K562 (cell line): ENCODE measurements around the gene ANAPC2. TPM values are rescaled to one million over a fixed set of nuclear protein-coding genes. Genes with fewer than 3 reads are reported as not detected.
A peak's percentile ranks its signal among the peaks of the same experiment; 100 is the strongest.

Experiments used
- ATAC-seq: fragments of 200-7000 bp; cut with Tn5 transposase; 3 replicates; pipeline ENCODE4 v1.9.1; 2020; ENCODE audit warnings: moderate library complexity
- BruUV-seq: library from RNA; stranded (reverse); fragments of 400-500 nt; replicated peaks from 2 replicates; lab custom pipeline; 2021; lab: Mats Ljungman, UMichigan
- CTCF ChIA-PET: fragments of 300-600 bp; formaldehyde crosslinking; extraction: SDS; loops from one replicate; lab custom pipeline; 2021; ENCODE audit warnings: low intra/inter-chr PET ratio; lab: Yijun Ruan, JAX
- POLR2A ChIA-PET: fragments of 300-600, 350-650 bp; sonication (Branson Sonifier 250); formaldehyde crosslinking; extraction: SDS; loops from one replicate; lab custom pipeline; 2021; ENCODE audit warnings: antibody characterized with exemption, inconsistent platforms; lab: Yijun Ruan, JAX
- DNase-seq, 4 experiments: peaks; one replicate each; pipeline versions ENCODE4 v3.0.0 to v3.0.0-alpha.2; 2011 to 2018; ENCODE audit warnings: low spot score in 3 of 4, mixed read lengths in 3 of 4; ENCODE audit errors: extremely low read depth in 1 of 4
- FAIRE-seq: peaks from 2 replicates; lab custom pipeline; 2011; peaks lifted over from hg19 to GRCh38; lab: Jason Lieb, UNC
- H2AFZ ChIP-seq: 2 replicates; pipeline ENCODE4 v1.6.0; 2011; ENCODE audit warnings: low read depth, low read length, control low read depth, inconsistent platforms
- H3K27ac ChIP-seq: fragments of 200-600 bp; 3 replicates; pipeline ENCODE4 v1.8.0; 2011; ENCODE audit warnings: low read depth, mild to moderate bottlenecking, control low read depth, inconsistent platforms, low read length, moderate library complexity, mixed read lengths; ENCODE audit errors: extremely low read depth
- H3K27me3 ChIP-seq, 2 experiments: fragments of 300-600 bp in 1 of 2; 2 replicates in 1 of 2; 3 replicates in 1 of 2; pipeline versions ENCODE4 v1.6.0 to v1.8.0; 2011; ENCODE audit warnings: inconsistent platforms in 2 of 2, low read length in 2 of 2, mild to moderate bottlenecking in 1 of 2, mixed read lengths in 1 of 2, moderate library complexity in 1 of 2; ENCODE audit not compliant: control insufficient read depth in 2 of 2, insufficient read depth in 2 of 2
- H3K36me3 ChIP-seq: fragments of 300-600 bp; 3 replicates; pipeline ENCODE4 v1.8.0; 2011; ENCODE audit warnings: mild to moderate bottlenecking, low read length, inconsistent platforms; ENCODE audit not compliant: control insufficient read depth, insufficient read depth
- H3K4me1 ChIP-seq, 2 experiments: fragments of 200-600 bp in 1 of 2; replicated peaks in 1 of 2; 2 replicates in 1 of 2; 3 replicates in 1 of 2; pipeline versions ENCODE4 v1.5.1 to v1.8.0; 2011; ENCODE audit warnings: inconsistent platforms in 2 of 2, low read length in 2 of 2, mild to moderate bottlenecking in 1 of 2, mixed read lengths in 1 of 2, moderate library complexity in 1 of 2; ENCODE audit not compliant: control insufficient read depth in 2 of 2, insufficient read depth in 2 of 2
- H3K4me2 ChIP-seq: 2 replicates; pipeline ENCODE4 v1.6.1; 2011; ENCODE audit warnings: low read length, control low read depth, inconsistent platforms, mixed read lengths; ENCODE audit not compliant: insufficient read depth
- H3K4me3 ChIP-seq: fragments of 200-600 bp; sonication (generic), shearing (Covaris generic); 2 replicates; pipeline ENCODE4 v1.5.1; 2016; ENCODE audit warnings: control low read depth, inconsistent platforms
- H3K79me2 ChIP-seq: fragments of 200-600 bp; 3 replicates; pipeline ENCODE4 v1.8.0; 2011; ENCODE audit warnings: low read length, inconsistent platforms; ENCODE audit not compliant: control insufficient read depth, insufficient read depth
- H3K9ac ChIP-seq, 2 experiments: 2 replicates each; pipeline versions ENCODE4 v1.6.0 to v1.6.1; 2011; ENCODE audit warnings: low read depth in 2 of 2, low read length in 2 of 2, control low read depth in 1 of 2, inconsistent platforms in 1 of 2, mild to moderate bottlenecking in 1 of 2, mixed read lengths in 1 of 2; ENCODE audit not compliant: insufficient read depth in 1 of 2
- H3K9me1 ChIP-seq: one replicate; pipeline ENCODE4 v1.6.0; 2011; ENCODE audit warnings: inconsistent platforms, mild to moderate bottlenecking, low read length, moderate library complexity; ENCODE audit not compliant: control insufficient read depth, insufficient read depth
- H3K9me3 ChIP-seq: replicated peaks from 2 replicates; pipeline ENCODE4 v1.5.1; 2011; ENCODE audit warnings: low read depth, low read length, inconsistent platforms; ENCODE audit not compliant: control insufficient read depth, insufficient read depth
- H4K20me1 ChIP-seq: replicated peaks from 2 replicates; pipeline ENCODE4 v1.6.1; 2011; ENCODE audit warnings: low read length, inconsistent platforms, mixed read lengths; ENCODE audit not compliant: control insufficient read depth, insufficient read depth
- CBFB ChIP-seq: sonication (generic); formaldehyde crosslinking; IDR thresholded peaks from 2 replicates; pipeline ENCODE4 v1.4.0; 2020; ENCODE audit warnings: mild to moderate bottlenecking, missing genetic modification reagents
- CTCF ChIP-seq, 3 experiments: IDR thresholded peaks in 2 of 3; conservative IDR thresholded peaks in 1 of 3; 2 replicates each; pipeline ENCODE4 v1.5.1; 2011 to 2012; ENCODE audit warnings: low read length in 3 of 3, mild to moderate bottlenecking in 3 of 3, control low read depth in 2 of 3, improper control_type of control experiment in 1 of 3, inconsistent platforms in 1 of 3, low read depth in 1 of 3, mixed read lengths in 1 of 3, moderate library complexity in 1 of 3; ENCODE audit not compliant: insufficient read depth in 2 of 3
- FOXP1 ChIP-seq: sonication (generic); formaldehyde crosslinking; IDR thresholded peaks from 2 replicates; pipeline ENCODE4 v1.8.0; 2022; ENCODE audit warnings: mild to moderate bottlenecking, missing genetic modification reagents
- GTF2E2 ChIP-seq: fragments of 200-800 bp; sonication (Bioruptor generic); IDR thresholded peaks from 2 replicates; pipeline ENCODE4 v1.6.1; 2016; ENCODE audit warnings: missing genetic modification characterization, missing compliant biosample characterization
- HLTF ChIP-seq: fragments of 450-650 bp; IDR thresholded peaks from 2 replicates; pipeline ENCODE4 v1.6.1; 2016
- HMBOX1 ChIP-seq: sonication (generic); IDR thresholded peaks from 2 replicates; pipeline ENCODE4 v1.6.1; 2016
- LCOR ChIP-seq: sonication (generic); formaldehyde crosslinking; IDR thresholded peaks from 2 replicates; pipeline ENCODE4 v1.8.0; 2022; ENCODE audit warnings: mild to moderate bottlenecking, missing genetic modification reagents
- MTA2 ChIP-seq: fragments of 450-650 bp; IDR thresholded peaks from 2 replicates; pipeline ENCODE4 v1.6.1; 2016; ENCODE audit warnings: low read depth
- NELFE ChIP-seq: IDR thresholded peaks from 2 replicates; pipeline ENCODE4 v1.6.1; 2011; ENCODE audit warnings: mild to moderate bottlenecking; ENCODE audit not compliant: insufficient read depth, insufficient read length
- SMC3 ChIP-seq: conservative IDR thresholded peaks from 2 replicates; pipeline ENCODE4 v1.6.1; 2011; ENCODE audit warnings: low read depth, low read length, improper control_type of control experiment; ENCODE audit not compliant: insufficient read depth
- UBTF ChIP-seq, 2 experiments: IDR thresholded peaks; 2 replicates each; pipeline ENCODE4 v1.6.1; 2012; ENCODE audit warnings: improper control_type of control experiment in 2 of 2, low read depth in 2 of 2, low read length in 2 of 2, borderline replicate concordance in 1 of 2
- ZNF644 ChIP-seq: fragments of 200-800 bp; sonication (Bioruptor generic); IDR thresholded peaks from 2 replicates; pipeline ENCODE4 v1.6.1; 2016; ENCODE audit warnings: low read depth, missing genetic modification characterization, missing compliant biosample characterization
- WGBS: fragments of 100-300 bp; shearing (Covaris generic); methylation state at CpG from one replicate; pipeline ENCODE4 v1.1.6; 2016; ENCODE audit warnings: low coverage, mixed read lengths; ENCODE audit not compliant: insufficient coverage; ENCODE audit errors: missing lambda C conversion rate; 5-methylcytosine and 5-hydroxymethylcytosine counted together
- in situ Hi-C: fragments of 300-500 bp; cut with MboI; formaldehyde crosslinking; loops from 4 replicates; pipeline ENCODE4 v1.15.0; 2018; ENCODE audit warnings: inconsistent platforms, mixed read lengths
- intact Hi-C: fragments of 100-400 bp; cut with micrococcal nuclease; formaldehyde crosslinking; loops from 2 replicates; pipeline ENCODE4 v1.14.2; 2022
- polyA plus RNA-seq, 8 experiments: library from polyadenylated mRNA; depleted of rRNA in 4 of 8; stranded (reverse) in 5 of 8; unstranded in 3 of 8; fragments of >200 nt; fragmentation: Nextera tagmentation in 2 of 8; fragmentation: Illumina TruSeq in 1 of 8; extraction: Ambion mirVana in 2 of 8; extraction: Trizol in 1 of 8; gene quantifications; 2 replicates each; pipeline versions ENCODE4 v1.2.1 to v1.2.3, GENCODE V29; 2011 to 2014; ENCODE audit warnings: inconsistent platforms in 1 of 8, missing spikeins in 1 of 8
- total RNA-seq, 7 experiments: library from RNA; depleted of rRNA in 6 of 7; stranded (reverse); fragments of >200 nt in 6 of 7; fragmentation: Illumina TruSeq in 2 of 7; extraction: Trizol in 2 of 7; gene quantifications; 2 replicates each; pipeline versions ENCODE4 v1.2.1 to v1.2.3, GENCODE V29; 2011 to 2021; ENCODE audit warnings: low replicate concordance in 1 of 7

The ANAPC2 gene
- total and polyA plus RNA-seq, 9 of the 15 experiments (the other 6 are each of a cell fraction or from before 2014, with no cell fraction given), result 0.11 to 56.5 (median 17.1) TPM; not detected in 1

DNA sequence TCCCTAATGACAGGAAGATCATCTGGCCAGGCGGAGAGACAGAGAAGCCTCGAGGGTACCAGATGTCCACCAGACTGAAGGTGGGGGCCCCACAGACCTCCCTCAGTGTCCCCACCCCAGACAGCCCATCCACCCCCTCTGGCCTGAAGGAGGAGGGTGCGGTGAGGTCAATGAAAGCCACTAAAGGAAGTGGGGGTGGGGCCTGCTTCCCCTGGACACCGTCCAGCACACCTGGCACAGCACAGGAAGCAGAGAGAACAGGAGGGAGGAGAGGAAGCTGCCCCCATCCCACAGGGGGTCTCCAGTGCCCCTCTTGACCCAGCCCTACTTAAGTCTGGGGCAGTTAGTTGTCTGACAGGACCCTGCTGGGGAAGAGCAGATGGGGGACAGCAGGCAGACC lies 29.7 kb downstream of the ANAPC2 start (continued):
- no peak for TF ChIP-seq UBTF (IDR thresholded peaks at IDR 0.05; ENCODE audit: borderline replicate concordance in 1 of 2, low read depth in 2 of 2, low read length in 2 of 2)

GRCh38 chr9:137157618-137158415 lies 30.5 kb downstream of the ANAPC2 start:
- DNase-seq, result peak in 3 of 4 experiments; percentile 47 to 62 (median 54)
- Histone ChIP-seq H3K4me1 (peaks cover 18 to 69% of the 10 kb centered on the region in 2 experiments; a peak in 4 of 5 replicates), H3K27me3 (no peaks in the 10 kb centered on the region; a peak in 1 of 5 replicates), H3K9me3 (no peaks in the 10 kb centered on the region; the same call in 1 of the 2 replicates), H3K27ac (no peak overlapping the region; the same call in 2 of the 3 replicates), H3K36me3 (no peaks in the 10 kb centered on the region), H4K20me1 (0 out of 2 replicates have a peak, but pooled peaks cover 8% of the 10 kb centered on the region), H3K9ac (peak overlapping the region in 1 of 2 experiments; percentile 57; a peak in 2 of 4 replicates), H3K4me2 (peak overlapping the region; percentile 58; the same call in 1 of the 2 replicates), H3K79me2 (no peaks in the 10 kb centered on the region), H2AFZ (peak overlapping the region; percentile 49), H3K9me1 (no peaks in the 10 kb centered on the region), H3K4me3 (no peak overlapping the region)
- ChIA-PET POLR2A (interaction anchor here (0.7 to 1.4 kb wide), 4 partner anchors 8 to 83 kb away, joined by 3 to 5 read pairs (median 3); partner anchors contain the start of gene TUBB4B), CTCF (no interaction called here)
- FAIRE-seq, result peak; percentile 85
- 15% methylated on average over 18 of the region's 19 CpGs for WGBS
- BruUV-seq, result no TSS peak
- in situ Hi-C loops, result no loop called here
- intact Hi-C loops, result no loop called here
- peak; percentile 13; the same call in 2 of the 3 replicates for ATAC-seq
- no peak for TF ChIP-seq FOXP1 (CRISPR knock-in tag)
- TF ChIP-seq CBFB (CRISPR knock-in tag), result peak; percentile 86
- peak; percentile 51; the same call in 1 of the 2 replicates for TF ChIP-seq MTA2
- TF ChIP-seq GTF2E2 (tag), result no peak
- no peak for TF ChIP-seq NELFE
- no peak for TF ChIP-seq LCOR (CRISPR knock-in tag)
- no peak for TF ChIP-seq SMC3
- no peak for TF ChIP-seq ZNF644 (tag)
- no peak for TF ChIP-seq CTCF (IDR thresholded peaks at IDR 0.05 in 2 of 3, conservative IDR thresholded peaks at IDR 0.05 in 1 of 3; ENCODE audit: insufficient read depth in 2 of 3, low read depth in 1 of 3, low read length in 3 of 3)
- no peak for TF ChIP-seq HLTF
- TF ChIP-seq HMBOX1, result no peak
